ENCODE measurements around the gene RANBP17. TPM values are rescaled to one million over a fixed set of nuclear protein-coding genes. Genes with fewer than 3 reads are reported as not detected.

The RANBP17 gene
- total RNA-seq, 4 donors from 2014 or later, result 0.55 to 3.0 (median 1.5) TPM

DNA sequence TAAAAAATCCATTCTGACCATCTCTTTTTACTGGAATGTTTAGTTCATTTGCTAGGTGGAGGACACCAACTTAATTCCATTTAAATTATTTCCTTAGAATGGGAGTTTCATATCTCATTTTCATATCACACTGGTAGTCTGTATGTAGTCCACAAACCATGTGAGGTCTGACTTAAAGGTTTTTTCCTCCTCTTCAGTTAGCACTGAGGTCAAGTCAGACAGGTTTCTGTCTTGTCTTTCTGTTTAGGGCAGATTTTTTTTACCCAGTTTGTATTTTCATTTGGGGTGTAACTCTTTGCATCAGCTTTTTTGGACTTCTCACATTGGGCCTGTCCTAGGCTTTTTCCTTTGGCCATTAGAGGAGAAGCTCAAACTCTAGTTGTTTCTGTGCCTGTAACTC is 75.3 kb downstream of the RANBP17 start:
- TF ChIP-seq POLR2A (IDR thresholded peaks at IDR 0.05) (no peak), POLR2AphosphoS5 (IDR thresholded peaks at IDR 0.05) (no peak), EP300 (IDR thresholded peaks at IDR 0.05) (no peak)
- TF ChIP-seq, protein P1, sequence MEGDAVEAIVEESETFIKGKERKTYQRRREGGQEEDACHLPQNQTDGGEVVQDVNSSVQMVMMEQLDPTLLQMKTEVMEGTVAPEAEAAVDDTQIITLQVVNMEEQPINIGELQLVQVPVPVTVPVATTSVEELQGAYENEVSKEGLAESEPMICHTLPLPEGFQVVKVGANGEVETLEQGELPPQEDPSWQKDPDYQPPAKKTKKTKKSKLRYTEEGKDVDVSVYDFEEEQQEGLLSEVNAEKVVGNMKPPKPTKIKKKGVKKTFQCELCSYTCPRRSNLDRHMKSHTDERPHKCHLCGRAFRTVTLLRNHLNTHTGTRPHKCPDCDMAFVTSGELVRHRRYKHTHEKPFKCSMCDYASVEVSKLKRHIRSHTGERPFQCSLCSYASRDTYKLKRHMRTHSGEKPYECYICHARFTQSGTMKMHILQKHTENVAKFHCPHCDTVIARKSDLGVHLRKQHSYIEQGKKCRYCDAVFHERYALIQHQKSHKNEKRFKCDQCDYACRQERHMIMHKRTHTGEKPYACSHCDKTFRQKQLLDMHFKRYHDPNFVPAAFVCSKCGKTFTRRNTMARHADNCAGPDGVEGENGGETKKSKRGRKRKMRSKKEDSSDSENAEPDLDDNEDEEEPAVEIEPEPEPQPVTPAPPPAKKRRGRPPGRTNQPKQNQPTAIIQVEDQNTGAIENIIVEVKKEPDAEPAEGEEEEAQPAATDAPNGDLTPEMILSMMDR (IDR thresholded peaks at IDR 0.05), result no peak
- Histone ChIP-seq H3K9me3 (no peaks in the 10 kb centered on the region), H3K36me3 (no peaks in the 10 kb centered on the region), H3K27ac (no peak overlapping the region), H3K27me3 (no peaks in the 10 kb centered on the region), H3K4me1 (no peaks in the 10 kb centered on the region), H3K4me3 (no peak overlapping the region)
- no peak for DNase-seq (ENCODE audit: low spot score in 2 of 2)

- H3K4me1 ChIP-seq, result no peaks in the 10 kb centered on the region
- no peak overlapping the region for H3K4me3 ChIP-seq
- H3K36me3 ChIP-seq, result no peaks in the 10 kb centered on the region
- TF ChIP-seq, protein P1 (IDR thresholded peaks at IDR 0.05), result no peak
- no peak for TF ChIP-seq POLR2AphosphoS5 (IDR thresholded peaks at IDR 0.05)
- no peak for TF ChIP-seq EP300 (IDR thresholded peaks at IDR 0.05)
- no peak for TF ChIP-seq POLR2A (IDR thresholded peaks at IDR 0.05)
- H3K9me3 ChIP-seq, result no peaks in the 10 kb centered on the region
- no peak for DNase-seq (ENCODE audit: low spot score in 2 of 2)
- H3K27ac ChIP-seq, result no peak overlapping the region
- 84% methylated on average over 5 of the region's 5 CpGs for WGBS
- no peaks in the 10 kb centered on the region for H3K27me3 ChIP-seq
Observed at GRCh38 chr5:170937914-170938313, 76.1 kb downstream of the RANBP17 start.

DNA sequence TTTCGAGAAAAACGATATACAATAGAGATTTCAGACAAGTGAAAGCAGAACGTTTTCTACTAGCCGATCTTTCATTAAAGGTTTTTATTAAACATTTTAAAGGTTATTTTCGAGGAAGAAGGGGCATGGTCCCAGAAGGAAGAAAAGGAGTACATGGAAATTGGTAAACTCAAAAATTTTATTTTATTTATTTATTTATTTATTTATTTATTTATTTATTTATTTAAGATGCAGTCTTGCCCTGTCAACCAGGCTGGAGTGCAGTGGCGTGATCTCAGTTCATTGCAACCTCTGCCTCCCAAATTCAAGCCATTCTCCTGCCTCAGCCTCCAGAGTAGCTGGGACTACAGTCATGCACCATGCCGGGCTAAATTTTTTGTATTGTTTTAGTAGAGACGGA is 77.4 kb downstream of the RANBP17 start:
- 85% methylated on average over 8 of the region's 8 CpGs for WGBS
- TF ChIP-seq POLR2AphosphoS5 (IDR thresholded peaks at IDR 0.05) (no peak), POLR2A (IDR thresholded peaks at IDR 0.05) (no peak)

GRCh38 chr5:170941788-170942187 is 80.0 kb downstream of the RANBP17 start:
- Histone ChIP-seq H3K36me3 (no peaks in the 10 kb centered on the region), H3K27ac (no peak overlapping the region), H3K27me3 (no peaks in the 10 kb centered on the region), H3K4me3 (no peak overlapping the region), H3K4me1 (no peaks in the 10 kb centered on the region), H3K9me3 (no peaks in the 10 kb centered on the region)
- 89% methylated on average over 8 of the region's 8 CpGs for WGBS
- no peak for DNase-seq (ENCODE audit: low spot score in 2 of 2)
- TF ChIP-seq, protein P1 (IDR thresholded peaks at IDR 0.05), result no peak
- TF ChIP-seq POLR2A (IDR thresholded peaks at IDR 0.05) (no peak), EP300 (IDR thresholded peaks at IDR 0.05) (no peak), POLR2AphosphoS5 (IDR thresholded peaks at IDR 0.05) (no peak)

More for the DNA sequence above, 77.4 kb downstream of the RANBP17 start:
- no peak for DNase-seq (ENCODE audit: low spot score in 2 of 2)
- H3K36me3 ChIP-seq, result no peaks in the 10 kb centered on the region
- no peaks in the 10 kb centered on the region for H3K9me3 ChIP-seq
- no peaks in the 10 kb centered on the region for H3K27me3 ChIP-seq
- no peaks in the 10 kb centered on the region for H3K4me1 ChIP-seq
- no peak overlapping the region for H3K4me3 ChIP-seq
- H3K27ac ChIP-seq, result no peak overlapping the region

DNA sequence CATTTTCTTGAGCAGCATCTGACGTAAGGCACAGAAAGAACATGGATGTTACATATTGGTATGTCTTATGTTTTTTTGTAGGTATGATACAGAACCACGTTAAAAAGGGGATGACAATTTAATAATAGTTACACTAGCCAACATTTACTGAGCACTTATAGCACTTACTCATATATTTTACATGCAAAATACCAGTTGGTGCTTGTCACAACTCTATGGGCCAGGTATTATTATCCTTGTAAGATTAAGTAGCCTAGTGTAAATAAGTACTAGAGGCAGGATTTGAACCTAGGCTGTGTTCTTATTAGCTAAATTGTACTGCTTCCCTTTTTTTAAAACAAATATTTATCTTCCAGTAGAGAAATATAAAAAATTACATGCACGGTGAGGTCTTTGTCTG is 83.5 kb downstream of the RANBP17 start:
- Histone ChIP-seq H3K4me3 (no peak overlapping the region), H3K27me3 (no peaks in the 10 kb centered on the region), H3K27ac (no peak overlapping the region), H3K36me3 (no peaks in the 10 kb centered on the region), H3K4me1 (no peaks in the 10 kb centered on the region), H3K9me3 (no peaks in the 10 kb centered on the region)
- TF ChIP-seq EP300 (IDR thresholded peaks at IDR 0.05) (no peak), POLR2A (IDR thresholded peaks at IDR 0.05) (no peak), POLR2AphosphoS5 (IDR thresholded peaks at IDR 0.05) (no peak)
- TF ChIP-seq, protein P1 (IDR thresholded peaks at IDR 0.05), result no peak
- WGBS, result 80% methylated on average over 3 of the region's 3 CpGs
- DNase-seq (ENCODE audit: low spot score in 2 of 2), result no peak

GRCh38 chr5:170960567-170960966 is 98.7 kb downstream of the RANBP17 start:
- no peaks in the 10 kb centered on the region for H3K4me1 ChIP-seq
- no peak overlapping the region for H3K4me3 ChIP-seq
- no peak for DNase-seq (ENCODE audit: low spot score in 2 of 2)
- no peak overlapping the region for H3K27ac ChIP-seq
- no peak for TF ChIP-seq EP300 (IDR thresholded peaks at IDR 0.05)
- TF ChIP-seq, protein P1 (IDR thresholded peaks at IDR 0.05), result no peak
- no peak for TF ChIP-seq POLR2AphosphoS5 (IDR thresholded peaks at IDR 0.05)
- TF ChIP-seq POLR2A (IDR thresholded peaks at IDR 0.05), result no peak
- H3K36me3 ChIP-seq, result no peaks in the 10 kb centered on the region
- no peaks in the 10 kb centered on the region for H3K9me3 ChIP-seq
- WGBS, result 50% methylated on average over 3 of the region's 3 CpGs
- H3K27me3 ChIP-seq, result no peaks in the 10 kb centered on the region
